GM23338 (cell line): ENCODE data around the gene DNAL1.

Experiments used
- CREB1 ChIP-seq: fragments of 250-450 bp; sonication (Bioruptor Pico); IDR thresholded peaks from 2 replicates; pipeline ENCODE4 v1.5.0; 2020; ENCODE audit warnings: low read depth, mild to moderate bottlenecking, moderate library complexity
- CTCF ChIP-seq, 2 experiments: fragments of 200-600 bp in 1 of 2; sonication (generic) in 1 of 2; conservative IDR thresholded peaks; 2 replicates each; pipeline versions ENCODE4 v1.5.1 to v1.6.1; 2016 to 2017; ENCODE audit warnings: antibody characterized with exemption in 2 of 2, low read depth in 2 of 2, mild to moderate bottlenecking in 2 of 2, moderate library complexity in 1 of 2
- EZH2 ChIP-seq: fragments of 200-600 bp; sonication (generic); IDR thresholded peaks from one replicate; pipeline ENCODE4 v1.8.0; 2017; ENCODE audit warnings: antibody characterized with exemption, mild to moderate bottlenecking, low read depth; ENCODE audit not compliant: unreplicated experiment
- EZH2phosphoT487 ChIP-seq: fragments of 200-600 bp; sonication (generic); IDR thresholded peaks from one replicate; pipeline ENCODE4 v1.8.1; 2018; ENCODE audit warnings: antibody characterized with exemption; ENCODE audit not compliant: unreplicated experiment
- JUNB ChIP-seq: IDR thresholded peaks from one replicate; pipeline ENCODE4 v1.6.1; 2016; ENCODE audit warnings: antibody characterized with exemption; ENCODE audit not compliant: unreplicated experiment
- NANOG ChIP-seq: IDR thresholded peaks from 2 replicates; pipeline ENCODE4 v1.6.1; 2016; ENCODE audit warnings: antibody characterized with exemption, borderline replicate concordance
- POLR2AphosphoS5 ChIP-seq: IDR thresholded peaks from 2 replicates; pipeline ENCODE4 v1.6.1; 2016; ENCODE audit warnings: antibody characterized with exemption, low read depth
- REST ChIP-seq: IDR thresholded peaks from one replicate; pipeline ENCODE4 v1.6.1; 2018; ENCODE audit warnings: antibody characterized with exemption; ENCODE audit not compliant: unreplicated experiment
- STAT1 ChIP-seq: IDR thresholded peaks from one replicate; pipeline ENCODE4 v1.6.1; 2016; ENCODE audit warnings: antibody characterized with exemption; ENCODE audit not compliant: unreplicated experiment
- ZNF331 ChIP-seq: fragments of 250-450 bp; sonication (Bioruptor Pico); IDR thresholded peaks from 2 replicates; pipeline ENCODE4 v1.5.0; 2020; ENCODE audit warnings: low read depth, mild to moderate bottlenecking, moderate library complexity

GRCh38 chr14:73750531-73750901 lies 105.7 kb downstream of the DNAL1 start:
- TF ChIP-seq CTCF (conservative IDR thresholded peaks at IDR 0.05; ENCODE audit: low read depth in 2 of 2), result no peak
- TF ChIP-seq EZH2, result no peak
- no peak for TF ChIP-seq POLR2AphosphoS5
- no peak for TF ChIP-seq REST
- no peak for TF ChIP-seq EZH2phosphoT487
- no peak for TF ChIP-seq STAT1
- no peak for TF ChIP-seq CREB1 (CRISPR knock-in tag)
- no peak for TF ChIP-seq NANOG
- TF ChIP-seq JUNB, result no peak
- no peak for TF ChIP-seq ZNF331 (CRISPR knock-in tag)
